Measurements from ENCODE around the gene SNRPA1. TPM values are rescaled to one million over a fixed set of nuclear protein-coding genes. Genes with fewer than 3 reads are reported as not detected.
A peak's percentile ranks its signal among the peaks of the same experiment; 100 is the strongest.
"Not testable (repeated sequence)": the region's sequence is repeated elsewhere in the genome, so short reads cannot be mapped to it uniquely, and the experiment has no call there.

SNRPA1 gene
- total RNA-seq, 1 experiment from 2014 or later = 36.3 TPM

- no peak for DNase-seq (ENCODE audit: low spot score)
Observed at GRCh38 chr15:101295607-101296161, 636 bp upstream of the SNRPA1 start.

DNA sequence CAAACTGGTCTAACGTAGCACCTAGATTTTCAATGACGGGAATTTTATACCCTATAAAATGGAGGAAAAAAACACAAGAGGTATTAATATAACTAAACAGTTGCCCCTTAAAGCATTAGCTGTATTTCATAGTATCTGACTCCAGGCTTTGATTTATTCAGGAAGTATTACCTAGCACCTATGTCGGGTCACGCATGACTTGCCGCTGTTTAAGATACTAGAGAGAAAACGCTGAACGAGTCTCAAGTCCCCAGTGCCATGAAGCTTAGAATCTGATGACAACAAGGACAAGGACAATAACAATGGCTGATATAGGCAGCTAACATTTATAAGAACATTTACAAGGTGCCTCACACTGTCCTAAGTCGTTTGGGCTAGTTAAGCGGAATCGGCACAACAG is 1.9 kb downstream of the SNRPA1 start:
- no peak for DNase-seq (ENCODE audit: low spot score)

DNA sequence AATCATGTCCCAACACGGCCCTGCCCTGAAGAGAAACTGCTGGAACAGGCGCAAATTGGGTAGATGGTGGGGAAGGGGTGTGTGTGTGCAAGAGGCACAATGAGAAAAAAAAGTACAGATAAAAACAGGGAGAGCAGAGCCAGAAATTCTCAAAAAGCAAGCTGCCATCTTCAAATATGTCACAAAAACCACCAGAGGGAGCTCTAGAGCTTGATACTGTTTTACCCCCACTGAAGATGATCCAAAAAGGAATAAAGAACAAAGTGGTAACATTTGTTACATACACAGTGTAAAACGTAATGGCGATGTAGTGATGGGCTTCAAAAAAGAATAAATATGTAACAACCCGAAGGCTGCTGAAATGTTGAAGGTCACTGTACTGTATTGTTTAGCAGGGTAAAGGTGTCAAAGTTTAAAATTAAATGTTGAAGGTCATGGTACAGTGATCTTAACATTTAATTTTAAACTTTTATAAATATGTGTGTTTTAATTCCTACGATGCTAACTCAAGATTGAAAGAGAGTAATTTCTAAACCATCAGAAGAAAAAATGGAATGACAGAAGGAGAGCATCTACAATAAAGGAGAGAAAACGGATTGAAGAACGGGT is 6.0 kb downstream of the SNRPA1 start:
- no peak for DNase-seq (ENCODE audit: low spot score)

- not testable (repeated sequence) for DNase-seq (ENCODE audit: low spot score)
Observed at GRCh38 chr15:101287342-101287741, 7.7 kb downstream of the SNRPA1 start.

DNA sequence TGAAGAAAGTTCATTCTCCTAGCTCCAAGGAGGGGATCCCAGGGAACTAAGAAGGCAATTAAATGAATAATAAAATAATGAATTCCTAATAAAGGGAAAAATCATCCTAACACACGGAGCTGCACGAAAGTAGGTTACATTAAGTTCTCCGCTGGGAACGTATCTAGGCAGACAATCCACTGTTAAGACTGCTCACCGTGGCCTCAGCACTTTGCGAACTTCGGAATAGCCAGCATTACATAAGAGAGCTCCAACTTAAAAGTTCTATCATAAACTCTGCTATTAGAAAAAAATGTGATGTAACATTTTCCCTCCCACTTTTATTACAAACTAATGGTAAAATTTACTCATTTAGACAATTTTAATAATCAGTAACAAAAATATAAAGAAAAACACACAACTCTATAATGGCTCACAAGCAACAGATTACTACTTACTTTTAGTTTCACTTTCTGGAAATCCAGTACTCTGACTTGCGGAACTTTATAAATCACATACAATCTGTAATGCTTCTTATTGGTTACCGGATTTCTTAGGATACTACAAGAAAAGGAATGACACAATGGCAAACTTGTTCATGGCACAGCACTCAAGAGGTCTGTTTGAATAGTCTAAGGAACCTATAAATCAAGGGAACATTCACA is 8.5 kb downstream of the SNRPA1 start:
- no peak for DNase-seq (ENCODE audit: low spot score)

DNA sequence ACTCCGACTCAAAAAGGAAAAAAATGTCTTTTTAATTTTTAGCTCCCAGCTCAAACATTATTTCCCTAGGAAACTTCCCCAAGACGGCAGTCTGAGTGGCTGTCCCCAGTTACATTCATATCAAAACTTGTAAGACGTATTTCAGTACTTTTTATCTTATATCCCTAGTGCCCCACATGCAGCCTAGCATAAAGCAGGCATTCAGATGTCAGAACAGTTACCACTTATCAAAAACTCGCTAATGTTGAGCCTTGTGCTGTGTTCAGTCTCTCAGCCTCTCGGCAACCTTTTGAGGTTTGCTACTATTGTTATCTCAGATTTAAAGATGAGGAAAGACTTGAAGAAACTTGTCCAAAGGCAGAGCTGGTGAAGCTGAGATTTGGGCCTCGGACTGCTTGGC is 11.1 kb downstream of the SNRPA1 start:
- DNase-seq (ENCODE audit: low spot score) = no peak

DNA sequence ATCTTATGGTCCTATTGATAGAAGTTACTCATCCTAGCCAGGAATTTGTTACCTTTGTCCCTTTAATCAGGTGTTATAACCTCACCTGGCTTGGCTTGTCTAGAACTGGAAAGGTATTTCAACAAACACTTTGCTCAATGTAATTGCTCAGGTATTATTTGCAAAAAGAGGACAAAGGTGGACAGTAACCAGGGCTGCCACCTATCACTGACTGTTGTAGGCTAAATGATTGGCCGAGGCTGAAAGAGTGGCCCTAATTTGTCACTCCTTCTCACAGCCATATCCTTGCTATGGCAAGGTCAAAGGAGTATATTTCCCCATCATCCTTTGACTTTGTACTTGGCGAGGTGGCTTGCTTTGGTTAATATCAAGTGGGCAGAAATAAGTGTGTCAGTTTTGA is 15.0 kb downstream of the SNRPA1 start:
- no peak for DNase-seq (ENCODE audit: low spot score)

- DNase-seq (ENCODE audit: low spot score) = no peak
Observed at GRCh38 chr15:101277943-101278564, 17.0 kb downstream of the SNRPA1 start.

- peak; percentile 81 for DNase-seq (ENCODE audit: low spot score)
Observed at GRCh38 chr15:101277038-101277822, 17.8 kb downstream of the SNRPA1 start, which contains the start of gene SELENOS. Gene SELENOS, minus strand, starts transcription at chr15:101277485. Its CDS starts 68 bp downstream, at chr15:101277417.

DNA sequence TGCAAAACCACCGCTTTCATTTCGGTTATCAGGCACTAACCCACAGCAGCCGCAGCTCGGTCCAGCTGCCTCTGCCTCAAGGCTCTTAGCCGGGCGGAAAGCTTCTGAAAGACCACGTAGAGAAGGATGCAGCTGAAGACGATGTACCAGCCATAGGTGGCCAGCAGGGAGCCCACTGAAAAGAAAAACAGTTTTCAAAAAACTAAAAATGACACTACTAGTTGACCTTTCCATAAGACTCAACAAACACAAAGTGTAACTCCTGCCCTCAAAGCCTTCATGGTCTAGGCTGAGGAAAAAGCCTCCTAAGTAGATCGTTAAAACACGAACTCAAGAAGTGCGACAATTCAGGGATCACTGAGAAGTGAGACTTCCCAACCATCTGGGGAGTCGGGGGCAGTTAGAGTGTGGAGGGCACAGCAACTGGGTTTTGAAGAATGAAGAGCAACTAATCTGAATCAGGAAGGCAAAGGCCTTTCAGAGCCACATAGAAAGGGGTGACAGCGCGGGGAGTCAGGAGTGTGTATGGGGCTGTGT is 18.5 kb downstream of the SNRPA1 start:
- DNase-seq (ENCODE audit: low spot score) = no peak

- no peak for DNase-seq (ENCODE audit: low spot score)
Observed at GRCh38 chr15:101275018-101275417, 20.0 kb downstream of the SNRPA1 start.

DNA sequence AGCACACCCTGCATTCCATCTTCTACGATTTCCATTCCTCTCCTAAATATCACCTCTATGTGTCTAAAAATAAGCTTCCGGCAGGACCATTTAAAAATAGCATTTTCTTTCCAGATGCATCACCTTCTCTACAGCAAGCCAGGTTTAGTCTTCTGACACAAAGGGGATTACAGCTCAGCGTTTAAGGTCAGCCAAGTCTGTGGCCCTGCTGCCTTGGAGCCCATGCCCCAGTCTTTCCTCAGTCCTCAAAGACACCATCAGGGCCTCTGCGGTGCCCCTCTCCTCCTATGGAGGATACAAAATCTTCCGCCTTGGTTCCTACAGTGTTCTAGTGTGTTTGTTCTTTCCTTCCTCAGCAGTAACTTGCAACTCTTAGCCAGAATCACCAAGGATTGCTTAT is 21.5 kb downstream of the SNRPA1 start:
- DNase-seq (ENCODE audit: low spot score) = no peak

DNA sequence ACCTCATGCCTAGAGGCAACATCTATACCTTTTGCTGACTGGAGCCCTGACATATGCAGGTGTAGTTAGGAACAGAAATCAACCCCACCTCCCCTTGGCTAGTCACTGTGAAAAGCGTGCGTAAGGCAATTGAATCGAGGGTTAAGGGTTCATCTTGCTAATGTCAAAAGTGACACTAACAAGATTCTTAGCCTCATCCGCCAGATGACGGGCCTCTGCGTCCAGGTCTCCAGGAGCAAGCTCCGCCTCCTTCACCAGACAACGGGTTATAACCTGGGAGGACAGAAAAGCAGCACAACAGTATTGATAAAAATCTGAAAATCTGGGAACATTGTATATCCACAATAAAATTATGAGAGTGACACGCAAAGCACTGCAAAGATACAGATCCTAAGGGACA is 22.5 kb downstream of the SNRPA1 start:
- no peak for DNase-seq (ENCODE audit: low spot score)

GRCh38 chr15:101269479-101270223 is 25.4 kb downstream of the SNRPA1 start:
- DNase-seq (ENCODE audit: low spot score) = peak; percentile 30

- peak; percentile 34 for DNase-seq (ENCODE audit: low spot score)
Observed at GRCh38 chr15:101267320-101268104, 27.5 kb downstream of the SNRPA1 start.

GRCh38 chr15:101266787-101267186 is 28.3 kb downstream of the SNRPA1 start:
- no peak for DNase-seq (ENCODE audit: low spot score)

- peak; percentile 72 for DNase-seq (ENCODE audit: low spot score)
Observed at GRCh38 chr15:101266034-101266433, 29.0 kb downstream of the SNRPA1 start.

DNA sequence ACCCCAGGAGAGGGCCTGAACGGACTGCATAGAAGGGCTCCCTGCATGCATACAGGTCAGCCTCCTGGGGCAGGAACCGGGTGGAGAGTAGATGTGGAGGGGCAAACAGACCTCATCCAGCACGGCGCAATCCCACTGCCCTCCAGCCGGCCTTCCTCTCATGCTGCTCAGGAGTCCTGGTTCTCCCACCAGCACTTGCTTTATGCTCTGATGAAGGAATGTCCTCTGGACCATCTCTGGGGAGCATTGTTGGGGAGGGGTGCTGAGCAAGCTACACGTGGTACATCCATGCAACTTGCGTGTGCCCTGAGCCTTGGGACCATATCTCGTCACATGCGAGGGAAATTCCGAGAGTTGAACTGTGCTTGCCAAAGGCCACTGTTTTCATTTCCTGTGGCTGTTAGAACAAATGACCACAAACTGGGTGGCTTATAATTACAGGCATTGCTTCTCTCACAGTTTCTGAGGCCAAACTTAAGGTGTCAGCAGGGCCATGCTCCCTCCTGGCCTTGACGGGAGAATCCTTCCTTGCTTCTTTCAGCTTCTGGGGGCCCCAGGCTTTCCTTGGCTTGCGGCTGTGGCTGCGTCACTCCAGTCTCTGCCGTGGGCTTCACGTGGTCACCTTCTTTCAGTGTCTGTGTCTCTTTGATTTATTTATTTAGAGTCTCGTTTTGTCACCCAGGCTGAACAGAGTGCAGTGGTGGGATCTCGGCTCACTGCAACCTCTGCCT is 30.0 kb downstream of the SNRPA1 start:
- DNase-seq (ENCODE audit: low spot score) = no peak

DNA sequence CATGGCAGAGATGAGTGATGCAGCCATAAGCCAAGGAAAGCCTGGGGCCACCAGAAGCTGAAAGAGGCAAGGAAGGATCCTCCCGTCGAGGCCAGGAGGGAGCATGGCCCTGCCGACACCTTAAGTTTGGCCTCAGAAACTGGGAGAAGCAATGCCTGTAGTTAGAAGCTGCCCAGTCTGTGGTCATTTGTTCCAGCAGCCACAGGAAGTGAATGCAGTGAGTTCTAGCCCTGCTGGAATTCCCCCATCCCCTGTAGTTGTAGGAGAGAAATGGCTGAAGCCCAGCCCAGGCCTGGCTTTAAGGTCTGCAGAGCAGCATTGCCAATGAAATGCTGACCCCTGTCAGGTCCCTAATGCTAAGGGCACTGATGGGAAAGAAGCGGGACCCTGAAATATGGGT is 31.0 kb downstream of the SNRPA1 start:
- no peak for DNase-seq (ENCODE audit: low spot score)

DNA sequence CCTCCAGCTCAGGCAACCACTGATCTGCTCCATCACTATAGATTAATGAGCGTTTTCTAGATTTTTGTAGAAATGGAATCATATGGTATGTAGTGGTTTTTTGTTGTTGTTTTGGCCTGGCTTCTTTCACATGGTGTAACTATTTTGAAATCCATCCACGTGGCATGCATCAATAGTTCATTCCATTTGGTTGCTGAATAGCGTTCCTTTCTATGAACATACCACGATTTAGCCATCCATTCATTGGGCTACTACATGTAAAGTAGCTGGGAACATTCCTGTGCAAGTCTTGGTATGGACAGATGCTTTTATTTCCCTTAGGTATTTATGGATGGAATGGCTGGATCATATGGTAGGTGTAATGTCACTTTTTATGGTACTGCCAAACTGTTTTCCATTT is 32.5 kb downstream of the SNRPA1 start:
- no peak for DNase-seq (ENCODE audit: low spot score)

Data from H4 (cell line).